Skeletal muscle satellite cell (primary cell): Measurements from ENCODE around the gene RBM27. TPM values are rescaled to one million over a fixed set of nuclear protein-coding genes. Genes with fewer than 3 reads are reported as not detected.

Experiments
- H3K27me3 ChIP-seq: 2 replicates; pipeline ENCODE4 v1.7.0; 2013; ENCODE audit warnings: low read length; ENCODE audit not compliant: control insufficient read depth, insufficient read depth
- H3K36me3 ChIP-seq: 2 replicates; pipeline ENCODE4 v1.7.0; 2013; ENCODE audit warnings: mild to moderate bottlenecking, control low read depth, low read length; ENCODE audit not compliant: insufficient read depth
- H3K4me1 ChIP-seq: 2 replicates; pipeline ENCODE4 v1.7.0; 2013; ENCODE audit warnings: low read length; ENCODE audit not compliant: control insufficient read depth, insufficient read depth
- H3K4me2 ChIP-seq: 2 replicates; pipeline ENCODE4 v1.7.0; 2013; ENCODE audit warnings: mild to moderate bottlenecking, low read length
- H3K4me3 ChIP-seq: 2 replicates; pipeline ENCODE4 v1.7.0; 2013; ENCODE audit warnings: low read length
- H3K9ac ChIP-seq: 2 replicates; pipeline ENCODE4 v1.7.0; 2013; ENCODE audit warnings: mild to moderate bottlenecking, low read depth, low read length, moderate library complexity
- H3K9me3 ChIP-seq: replicated peaks from 2 replicates; pipeline ENCODE4 v1.7.0; 2013; ENCODE audit warnings: mild to moderate bottlenecking, control low read depth, low read length
- small RNA-seq: library from RNA; depleted of rRNA; stranded (forward); fragments of <200 nt; gene quantifications from one replicate; pipeline ENCODE3, GENCODE V24; 2012

RBM27 gene

GRCh38 chr5:146238973-146239372 is 35.6 kb downstream of the RBM27 start:
- Histone ChIP-seq H3K27me3 (no peaks in the 10 kb centered on the region), H3K9me3 (no peaks in the 10 kb centered on the region), H3K4me2 (no peak overlapping the region), H3K36me3 (peaks cover 16% of the 10 kb centered on the region), H3K9ac (no peak overlapping the region), H3K4me1 (peaks cover 13% of the 10 kb centered on the region), H3K4me3 (no peak overlapping the region)

DNA sequence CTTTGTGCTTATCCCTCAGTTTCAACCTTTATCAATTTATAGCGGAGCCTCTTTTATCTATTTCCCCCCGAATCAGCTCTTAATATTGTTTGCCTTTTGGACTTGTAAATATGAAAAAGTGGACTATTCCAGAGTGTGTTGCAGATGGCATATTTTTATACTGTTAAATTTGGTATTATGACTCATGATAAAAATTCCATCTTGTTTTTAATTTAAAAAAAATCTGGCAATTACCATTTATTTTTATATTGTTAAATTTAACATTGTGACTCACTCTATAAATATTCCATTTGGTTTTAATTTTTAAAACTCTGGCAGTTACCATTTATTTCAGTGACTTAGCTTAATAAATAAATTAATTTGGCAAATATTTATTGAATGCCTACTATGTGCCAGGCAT is 37.5 kb downstream of the RBM27 start:
- H3K36me3 ChIP-seq: peaks cover 17% of the 10 kb centered on the region
- H3K4me3 ChIP-seq: no peak overlapping the region
- no peaks in the 10 kb centered on the region for H3K9me3 ChIP-seq

GRCh38 chr5:146243247-146243646 is 39.8 kb downstream of the RBM27 start:
- Histone ChIP-seq H3K9ac (no peak overlapping the region), H3K4me2 (no peak overlapping the region), H3K4me3 (no peak overlapping the region), H3K27me3 (no peaks in the 10 kb centered on the region), H3K4me1 (peaks cover 13% of the 10 kb centered on the region), H3K9me3 (no peaks in the 10 kb centered on the region), H3K36me3 (peaks cover 8% of the 10 kb centered on the region)

More for the DNA sequence above, 37.5 kb downstream of the RBM27 start:
- no peaks in the 10 kb centered on the region for H3K27me3 ChIP-seq
- no peak overlapping the region for H3K4me2 ChIP-seq
- H3K4me1 ChIP-seq: peaks cover 13% of the 10 kb centered on the region
- no peak overlapping the region for H3K9ac ChIP-seq

- H3K27me3 ChIP-seq: no peaks in the 10 kb centered on the region
- H3K36me3 ChIP-seq: peaks cover 17% of the 10 kb centered on the region
- no peaks in the 10 kb centered on the region for H3K4me1 ChIP-seq
- no peak overlapping the region for H3K4me3 ChIP-seq
- H3K9ac ChIP-seq: no peak overlapping the region
- H3K9me3 ChIP-seq: no peaks in the 10 kb centered on the region
- H3K4me2 ChIP-seq: no peak overlapping the region
Measured at GRCh38 chr5:146248561-146248960, 45.2 kb downstream of the RBM27 start.

DNA sequence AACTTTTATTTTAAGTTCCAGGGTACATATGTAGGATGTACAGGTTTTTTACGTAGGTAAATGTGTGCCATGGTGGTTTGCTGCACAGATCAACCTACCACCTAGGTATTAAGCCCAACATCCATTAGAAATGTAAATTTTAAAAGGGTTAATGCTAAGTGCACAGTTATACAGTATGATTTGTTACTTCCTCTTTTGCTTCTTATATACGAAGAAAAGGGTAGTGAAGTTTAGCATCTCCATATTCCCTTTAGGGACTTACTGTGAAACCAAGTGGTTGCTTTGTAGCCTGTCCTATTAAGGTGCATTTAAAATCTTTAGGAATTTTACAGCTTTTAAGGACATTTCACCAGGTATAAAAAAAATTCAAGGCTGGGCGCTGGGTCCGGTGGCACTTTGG is 46.4 kb downstream of the RBM27 start:
- no peaks in the 10 kb centered on the region for H3K9me3 ChIP-seq
- no peak overlapping the region for H3K9ac ChIP-seq
- peaks cover 20% of the 10 kb centered on the region for H3K36me3 ChIP-seq
- no peaks in the 10 kb centered on the region for H3K27me3 ChIP-seq
- H3K4me1 ChIP-seq: no peaks in the 10 kb centered on the region
- H3K4me2 ChIP-seq: no peak overlapping the region
- H3K4me3 ChIP-seq: no peak overlapping the region

Small RNA genes within 50 kb of the gene (small RNA-seq; reads per million reads assigned to genes)
- not detected for gene RNU7-180P
